Retinal pigment epithelial cell (primary cell): ENCODE data around the gene ENTPD7.

Source experiments
- DNase-seq: peaks from one replicate; pipeline ENCODE4 v3.0.0-alpha.2; 2010; ENCODE audit warnings: low read depth
- H3K4me3 ChIP-seq: 2 replicates; pipeline ENCODE4 v1.5.1; 2011; ENCODE audit warnings: mild to moderate bottlenecking, low read length, control low read depth, moderate library complexity
- TF ChIP-seq, protein P1 (sequence below): conservative IDR thresholded peaks from 2 replicates; pipeline ENCODE4 v1.5.1; 2011; ENCODE audit warnings: low read depth, low read length, control low read depth, inconsistent platforms

ENTPD7 gene

DNA sequence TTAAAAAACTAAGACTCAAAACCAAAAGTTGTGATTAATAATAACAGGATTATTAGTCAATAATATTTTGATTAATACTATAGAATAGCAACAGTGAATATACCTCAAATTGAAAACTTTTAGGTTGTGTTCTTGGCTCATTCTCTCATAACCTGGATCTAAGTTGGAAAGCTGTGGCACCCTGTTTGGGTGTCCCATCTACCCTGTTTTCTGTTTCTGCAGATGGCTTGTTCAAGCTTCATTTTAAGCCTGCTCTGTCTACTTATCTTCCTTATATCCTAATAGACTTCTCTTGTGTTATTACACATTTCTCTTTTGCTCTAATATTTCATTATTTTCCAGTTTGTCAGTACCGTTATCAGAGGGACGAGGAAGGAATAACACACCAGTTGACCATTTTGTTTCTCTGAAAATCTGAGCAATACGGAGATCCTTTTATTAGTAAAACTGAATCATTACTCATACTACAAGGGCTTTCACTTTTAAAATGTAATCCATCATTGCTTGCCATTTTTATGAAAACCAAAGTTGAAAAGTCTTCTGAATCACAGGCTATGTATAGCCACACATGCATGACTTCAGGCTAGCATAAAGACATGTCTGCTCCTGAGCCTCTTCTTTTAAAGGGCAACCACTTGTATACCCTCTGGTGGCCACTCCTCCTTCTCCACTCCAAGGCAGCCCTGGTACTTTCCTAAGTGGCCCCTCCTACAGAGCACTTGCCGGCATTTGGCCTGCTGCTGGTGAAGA lies 50.3 kb downstream of the ENTPD7 start:
- DNase-seq: no peak
- TF ChIP-seq, protein P1, sequence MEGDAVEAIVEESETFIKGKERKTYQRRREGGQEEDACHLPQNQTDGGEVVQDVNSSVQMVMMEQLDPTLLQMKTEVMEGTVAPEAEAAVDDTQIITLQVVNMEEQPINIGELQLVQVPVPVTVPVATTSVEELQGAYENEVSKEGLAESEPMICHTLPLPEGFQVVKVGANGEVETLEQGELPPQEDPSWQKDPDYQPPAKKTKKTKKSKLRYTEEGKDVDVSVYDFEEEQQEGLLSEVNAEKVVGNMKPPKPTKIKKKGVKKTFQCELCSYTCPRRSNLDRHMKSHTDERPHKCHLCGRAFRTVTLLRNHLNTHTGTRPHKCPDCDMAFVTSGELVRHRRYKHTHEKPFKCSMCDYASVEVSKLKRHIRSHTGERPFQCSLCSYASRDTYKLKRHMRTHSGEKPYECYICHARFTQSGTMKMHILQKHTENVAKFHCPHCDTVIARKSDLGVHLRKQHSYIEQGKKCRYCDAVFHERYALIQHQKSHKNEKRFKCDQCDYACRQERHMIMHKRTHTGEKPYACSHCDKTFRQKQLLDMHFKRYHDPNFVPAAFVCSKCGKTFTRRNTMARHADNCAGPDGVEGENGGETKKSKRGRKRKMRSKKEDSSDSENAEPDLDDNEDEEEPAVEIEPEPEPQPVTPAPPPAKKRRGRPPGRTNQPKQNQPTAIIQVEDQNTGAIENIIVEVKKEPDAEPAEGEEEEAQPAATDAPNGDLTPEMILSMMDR: no peak
- no peak overlapping the region for H3K4me3 ChIP-seq

DNA sequence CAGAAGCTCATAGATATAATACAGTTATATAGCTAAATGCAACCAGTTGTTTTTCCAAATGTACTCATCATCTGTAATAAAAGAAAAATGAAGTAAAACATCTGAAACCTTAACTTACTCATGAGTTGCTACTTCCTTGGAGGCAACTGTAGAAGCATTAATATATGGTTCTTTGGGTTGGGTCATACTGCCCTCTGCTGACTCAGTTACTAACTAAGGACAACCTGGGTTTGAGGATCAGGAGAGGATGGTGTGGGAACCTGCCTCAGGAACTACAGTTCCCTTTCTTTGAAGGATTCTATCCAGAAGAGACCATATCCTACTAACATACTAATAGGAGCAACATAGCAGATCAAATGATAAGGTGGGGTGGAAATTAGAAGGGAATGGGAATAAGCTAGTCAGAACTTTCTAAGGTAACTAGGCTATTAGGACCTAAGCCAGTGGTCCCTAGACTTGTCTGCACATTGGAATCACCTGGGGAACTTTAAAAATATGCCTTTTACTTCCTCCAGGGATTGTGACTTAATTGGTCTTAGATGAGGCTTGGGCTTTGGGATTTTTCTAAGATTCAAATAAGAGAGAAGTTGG lies 51.9 kb downstream of the ENTPD7 start:
- H3K4me3 ChIP-seq: no peak overlapping the region
- DNase-seq: peak; percentile 4
- TF ChIP-seq, protein P1: peak; percentile 58

DNA sequence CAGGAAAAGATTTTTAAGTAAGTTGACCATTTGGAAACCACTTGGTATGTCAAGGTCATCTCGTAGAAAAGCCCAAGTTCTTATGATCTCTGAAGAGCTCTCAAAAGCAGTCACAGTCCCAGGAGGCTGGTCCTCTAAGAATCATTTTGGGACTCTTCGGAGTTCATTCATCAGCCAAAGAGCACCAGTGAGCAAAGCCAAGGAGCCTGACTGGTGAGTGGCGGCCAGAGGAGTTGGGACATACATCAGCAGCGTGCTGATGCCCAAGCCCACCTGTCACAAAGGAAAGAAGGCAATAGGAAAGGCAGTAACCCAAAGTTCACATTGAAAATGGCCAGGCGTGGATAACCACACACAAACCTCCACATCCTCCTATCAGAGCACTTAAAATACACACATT lies 55.1 kb downstream of the ENTPD7 start:
- DNase-seq: no peak
- TF ChIP-seq, protein P1: no peak
- no peak overlapping the region for H3K4me3 ChIP-seq

DNA sequence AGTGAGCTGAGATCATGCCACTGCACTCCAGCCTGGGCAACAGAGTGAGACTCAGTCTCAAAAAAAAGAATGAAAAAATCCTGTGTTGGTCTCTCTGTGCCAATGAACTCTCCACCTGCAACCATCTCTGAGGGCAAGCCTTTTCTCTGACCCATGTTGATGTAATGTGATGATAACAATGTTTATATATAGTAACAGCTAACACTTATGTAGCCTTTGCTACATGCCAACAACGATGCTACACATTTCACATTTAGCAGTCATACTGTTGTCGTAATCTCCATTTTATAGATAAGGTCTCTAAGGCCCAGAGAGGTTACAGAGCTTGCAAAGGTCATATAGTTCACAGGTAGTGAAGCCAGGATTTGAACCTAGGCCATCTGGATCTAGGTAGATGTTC lies 61.1 kb downstream of the ENTPD7 start:
- DNase-seq: no peak
- H3K4me3 ChIP-seq: no peak overlapping the region
- TF ChIP-seq, protein P1: no peak

DNA sequence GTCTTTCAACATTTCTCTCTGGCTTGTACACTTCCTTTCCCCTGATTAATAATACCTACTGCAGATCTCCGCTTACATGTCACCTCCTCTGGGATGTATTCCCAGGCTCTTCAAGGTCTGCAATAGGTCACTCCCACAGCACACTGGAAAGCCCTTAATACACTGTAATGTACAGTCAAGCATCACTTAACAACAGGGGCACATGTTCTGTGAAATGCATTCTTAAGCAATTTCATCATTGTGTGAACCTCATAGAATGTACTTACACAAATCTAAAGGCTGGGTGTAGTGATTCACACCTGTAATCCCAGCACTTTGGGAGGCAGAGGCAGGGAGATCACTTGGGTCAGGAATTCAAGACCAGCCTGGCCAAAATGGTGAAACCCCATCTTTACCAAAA lies 70.7 kb downstream of the ENTPD7 start:
- DNase-seq: peak; percentile 71
- no peak overlapping the region for H3K4me3 ChIP-seq
- TF ChIP-seq, protein P1: no peak

DNA sequence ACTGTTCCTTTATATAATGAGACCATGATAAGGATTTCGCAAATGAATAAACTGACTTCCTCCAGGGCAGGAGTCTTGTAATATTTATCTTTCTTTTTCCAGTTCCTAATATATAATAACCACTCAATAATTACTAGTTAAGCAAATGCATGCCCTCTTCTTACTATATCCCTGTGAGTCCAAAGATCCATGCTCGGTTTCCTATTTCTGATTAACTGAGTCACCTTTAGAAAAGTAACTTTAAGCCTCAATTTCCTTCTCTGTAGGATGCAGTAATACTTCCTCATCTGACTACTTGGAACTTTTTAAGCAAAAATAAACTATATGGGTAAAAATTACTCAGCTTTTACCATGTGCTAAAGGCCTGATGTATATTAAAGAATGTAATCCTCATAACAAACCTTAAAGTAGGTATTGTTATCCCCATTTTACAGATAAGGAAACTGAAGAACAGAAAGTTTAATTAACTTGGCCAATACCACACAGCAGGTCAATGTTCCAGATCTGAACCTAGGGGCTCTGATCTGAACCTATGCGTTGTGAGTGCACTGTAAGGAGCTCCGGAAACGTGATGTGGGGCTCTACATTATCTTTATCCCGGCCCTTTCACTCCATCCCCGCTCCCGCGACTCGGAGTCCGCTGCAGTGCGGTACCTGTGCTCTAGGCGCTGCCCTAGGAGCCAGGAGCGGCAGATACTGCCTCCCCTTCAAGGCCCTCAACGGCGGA lies 72.2 kb downstream of the ENTPD7 start:
- TF ChIP-seq, protein P1: no peak
- no peak for DNase-seq
- peak overlapping the region; percentile 86 for H3K4me3 ChIP-seq
